ENCODE measurements around the gene NPAS2. TPM values are rescaled to one million over a fixed set of nuclear protein-coding genes. Genes with fewer than 3 reads are reported as not detected.

Gene NPAS2
- polyA plus RNA-seq, 1 donor (not counting 4 experiments of a cell fraction or from before 2014, with no cell fraction given): 17.7 TPM

- H3K9ac ChIP-seq (ENCODE audit: control insufficient read depth, extremely low read depth, insufficient read depth, low read length): no peak overlapping the region
- no peak for FAIRE-seq
- dilution Hi-C loops (cut with MboI; ENCODE audit: extremely low pct_ligation_motif_present, low sequenced_read_pairs): no loop called here
- H3K9me1 ChIP-seq (ENCODE audit: control insufficient read depth, extremely low read depth, insufficient read depth, low read length): no peaks in the 10 kb centered on the region
- peaks cover 0 to 4% of the 10 kb centered on the region in 2 experiments for H3K36me3 ChIP-seq (ENCODE audit: control insufficient read depth in 2 of 2, extremely low read depth in 1 of 2, insufficient read depth in 2 of 2, low read length in 2 of 2)
- H3K9me3 ChIP-seq (ENCODE audit: control insufficient read depth, low read depth, low read length): no peaks in the 10 kb centered on the region
- H3K4me3 ChIP-seq (ENCODE audit: control insufficient read depth in 2 of 3, extremely low read depth in 1 of 3, insufficient read depth in 2 of 3, low read depth in 1 of 3, low read length in 3 of 3): no peak overlapping the region
- H3K27me3 ChIP-seq (ENCODE audit: control insufficient read depth, extremely low read depth, insufficient read depth, low read length): no peaks in the 10 kb centered on the region
- peaks cover 4% of the 10 kb centered on the region for H3K4me1 ChIP-seq (ENCODE audit: control insufficient read depth, extremely low read depth, insufficient read depth, low read length)
- DNase-seq (ENCODE audit: low read depth, low spot score): no peak
- no peak overlapping the region for H3K4me2 ChIP-seq (ENCODE audit: control insufficient read depth, extremely low read depth, insufficient read depth, low read depth, low read length)
- H3K79me2 ChIP-seq (ENCODE audit: control insufficient read depth, insufficient read depth, low read length): peaks cover 36% of the 10 kb centered on the region
- no peaks in the 10 kb centered on the region for H4K20me1 ChIP-seq (ENCODE audit: control insufficient read depth, extremely low read depth, insufficient read depth, low read length)
- no peak overlapping the region for H2AFZ ChIP-seq (ENCODE audit: control insufficient read depth, low read length)
- TF ChIP-seq CTCF (optimal IDR thresholded peaks at IDR 0.05 in 1 of 3, IDR thresholded peaks at IDR 0.05 in 1 of 3, conservative IDR thresholded peaks at IDR 0.05 in 1 of 3; ENCODE audit: extremely low read depth in 1 of 3, insufficient read depth in 2 of 3, low read length in 3 of 3): no peak
- TF ChIP-seq EZH2 (IDR thresholded peaks at IDR 0.05; ENCODE audit: low read length): no peak
- H3K27ac ChIP-seq (ENCODE audit: control insufficient read depth, insufficient read depth, low read length): no peak overlapping the region
Observed at GRCh38 chr2:100862081-100862480, 42.1 kb downstream of the NPAS2 start.

DNA sequence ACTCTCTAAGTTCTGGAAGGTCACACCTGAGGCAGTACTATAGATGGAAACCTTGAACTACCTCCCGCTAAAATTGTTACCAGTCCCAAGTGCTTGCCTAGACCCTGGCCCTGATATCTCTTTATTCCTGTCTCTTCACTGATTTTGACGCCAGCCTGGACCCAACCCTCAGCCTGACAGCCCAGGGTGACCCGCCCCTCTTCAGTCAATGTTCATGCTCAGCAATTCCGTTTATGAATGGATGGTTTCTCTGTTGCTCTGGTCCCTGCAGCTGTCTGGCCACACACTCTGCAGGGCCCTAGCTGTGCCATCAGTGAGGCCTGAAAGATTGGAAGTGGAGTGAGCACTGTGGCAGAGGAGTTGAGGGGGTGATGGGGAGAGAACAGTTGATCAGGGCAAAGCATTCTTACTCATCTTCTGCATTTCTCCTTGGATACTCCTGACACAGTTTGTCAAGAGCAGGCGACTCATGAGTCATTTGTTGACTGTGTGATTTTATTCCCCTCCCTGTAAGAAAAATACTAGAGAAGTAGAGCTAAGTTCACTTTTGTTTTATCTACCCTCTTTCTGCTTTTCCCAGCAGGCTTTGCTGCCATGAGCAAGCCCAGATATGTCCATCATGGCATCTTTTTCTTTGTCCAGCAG lies 46.0 kb downstream of the NPAS2 start:
- no peak for FAIRE-seq

More for the DNA sequence above, 46.0 kb downstream of the NPAS2 start:
- no peak overlapping the region for H3K4me2 ChIP-seq (ENCODE audit: control insufficient read depth, extremely low read depth, insufficient read depth, low read depth, low read length)
- no peak overlapping the region for H3K4me3 ChIP-seq (ENCODE audit: control insufficient read depth in 2 of 3, extremely low read depth in 1 of 3, insufficient read depth in 2 of 3, low read depth in 1 of 3, low read length in 3 of 3)
- peaks cover 2% of the 10 kb centered on the region for H3K9me3 ChIP-seq (ENCODE audit: control insufficient read depth, low read depth, low read length)
- peaks cover 0 to 4% of the 10 kb centered on the region in 2 experiments for H3K36me3 ChIP-seq (ENCODE audit: control insufficient read depth in 2 of 2, extremely low read depth in 1 of 2, insufficient read depth in 2 of 2, low read length in 2 of 2)
- H3K9ac ChIP-seq (ENCODE audit: control insufficient read depth, extremely low read depth, insufficient read depth, low read length): no peak overlapping the region
- no peak overlapping the region for H2AFZ ChIP-seq (ENCODE audit: control insufficient read depth, low read length)
- no peaks in the 10 kb centered on the region for H3K9me1 ChIP-seq (ENCODE audit: control insufficient read depth, extremely low read depth, insufficient read depth, low read length)
- no peak for TF ChIP-seq CTCF (optimal IDR thresholded peaks at IDR 0.05 in 1 of 3, IDR thresholded peaks at IDR 0.05 in 1 of 3, conservative IDR thresholded peaks at IDR 0.05 in 1 of 3; ENCODE audit: extremely low read depth in 1 of 3, insufficient read depth in 2 of 3, low read length in 3 of 3)
- TF ChIP-seq EZH2 (IDR thresholded peaks at IDR 0.05; ENCODE audit: low read length): no peak
- no peaks in the 10 kb centered on the region for H3K27me3 ChIP-seq (ENCODE audit: control insufficient read depth, extremely low read depth, insufficient read depth, low read length)
- no peaks in the 10 kb centered on the region for H3K4me1 ChIP-seq (ENCODE audit: control insufficient read depth, extremely low read depth, insufficient read depth, low read length)
- dilution Hi-C loops (cut with MboI; ENCODE audit: extremely low pct_ligation_motif_present, low sequenced_read_pairs): no loop called here
- H3K79me2 ChIP-seq (ENCODE audit: control insufficient read depth, insufficient read depth, low read length): peaks cover 17% of the 10 kb centered on the region
- H3K27ac ChIP-seq (ENCODE audit: control insufficient read depth, insufficient read depth, low read length): no peak overlapping the region
- no peaks in the 10 kb centered on the region for H4K20me1 ChIP-seq (ENCODE audit: control insufficient read depth, extremely low read depth, insufficient read depth, low read length)
- DNase-seq (ENCODE audit: low read depth, low spot score): no peak

Data from keratinocyte (primary cell).